NCI-H146 (cell line): ENCODE results near the gene SEMA6C.

ENCODE experiments used
- DNase-seq: peaks from one replicate; lab custom pipeline; 2025; lab: John Stamatoyannopoulos, UW

The SEMA6C gene

GRCh38 chr1:151159373-151159772 is 12.9 kb upstream of the SEMA6C start:
- no peak for DNase-seq

DNA sequence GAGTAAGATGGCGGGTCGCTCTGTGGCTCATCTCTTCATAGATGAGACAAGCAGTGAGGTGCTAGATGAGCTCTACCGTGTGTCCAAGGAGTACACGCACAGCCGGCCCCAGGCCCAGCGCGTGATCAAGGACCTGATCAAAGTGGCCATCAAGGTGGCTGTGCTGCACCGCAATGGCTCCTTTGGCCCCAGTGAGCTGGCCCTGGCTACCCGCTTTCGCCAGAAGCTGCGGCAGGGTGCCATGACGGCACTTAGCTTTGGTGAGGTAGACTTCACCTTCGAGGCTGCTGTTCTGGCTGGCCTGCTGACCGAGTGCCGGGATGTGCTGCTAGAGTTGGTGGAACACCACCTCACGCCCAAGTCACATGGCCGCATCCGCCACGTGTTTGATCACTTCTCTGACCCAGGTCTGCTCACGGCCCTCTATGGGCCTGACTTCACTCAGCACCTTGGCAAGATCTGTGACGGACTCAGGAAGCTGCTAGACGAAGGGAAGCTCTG is 12.4 kb upstream of the SEMA6C start:
- DNase-seq: no peak

GRCh38 chr1:151158326-151158725 is 11.9 kb upstream of the SEMA6C start:
- no peak for DNase-seq

GRCh38 chr1:151157067-151157531 is 10.7 kb upstream of the SEMA6C start:
- no peak for DNase-seq

GRCh38 chr1:151156515-151156819 is 10.0 kb upstream of the SEMA6C start, which contains the start of gene TNFAIP8L2:
Gene TNFAIP8L2 (plus strand): TSS chr1:151156649. CDS start chr1:151158698, 2,049 bp downstream.
- DNase-seq: no peak

DNA sequence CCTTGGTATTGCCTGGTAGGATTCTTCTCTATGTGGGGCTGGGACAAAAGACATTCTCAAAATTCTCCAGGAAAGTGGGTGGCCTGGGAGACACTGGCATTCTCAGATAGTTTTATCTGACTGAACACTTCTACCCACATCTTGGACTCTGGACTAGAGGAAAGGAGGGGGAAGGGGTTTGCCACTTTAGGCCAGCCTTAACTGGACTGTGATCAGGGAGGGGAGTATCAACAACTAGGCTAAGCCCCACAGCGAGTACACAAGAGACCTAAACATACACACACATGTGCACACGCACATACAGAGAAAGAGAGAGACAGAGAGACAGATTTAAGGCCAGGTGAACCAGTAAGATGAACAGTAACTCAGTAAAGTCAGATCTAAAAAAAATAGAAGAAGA is 1.2 kb upstream of the SEMA6C start:
- no peak for DNase-seq

GRCh38 chr1:151147132-151147503 is 687 bp upstream of the SEMA6C start:
- DNase-seq: no peak

GRCh38 chr1:151146072-151146411 is 389 bp downstream of the SEMA6C start:
- no peak for DNase-seq

DNA sequence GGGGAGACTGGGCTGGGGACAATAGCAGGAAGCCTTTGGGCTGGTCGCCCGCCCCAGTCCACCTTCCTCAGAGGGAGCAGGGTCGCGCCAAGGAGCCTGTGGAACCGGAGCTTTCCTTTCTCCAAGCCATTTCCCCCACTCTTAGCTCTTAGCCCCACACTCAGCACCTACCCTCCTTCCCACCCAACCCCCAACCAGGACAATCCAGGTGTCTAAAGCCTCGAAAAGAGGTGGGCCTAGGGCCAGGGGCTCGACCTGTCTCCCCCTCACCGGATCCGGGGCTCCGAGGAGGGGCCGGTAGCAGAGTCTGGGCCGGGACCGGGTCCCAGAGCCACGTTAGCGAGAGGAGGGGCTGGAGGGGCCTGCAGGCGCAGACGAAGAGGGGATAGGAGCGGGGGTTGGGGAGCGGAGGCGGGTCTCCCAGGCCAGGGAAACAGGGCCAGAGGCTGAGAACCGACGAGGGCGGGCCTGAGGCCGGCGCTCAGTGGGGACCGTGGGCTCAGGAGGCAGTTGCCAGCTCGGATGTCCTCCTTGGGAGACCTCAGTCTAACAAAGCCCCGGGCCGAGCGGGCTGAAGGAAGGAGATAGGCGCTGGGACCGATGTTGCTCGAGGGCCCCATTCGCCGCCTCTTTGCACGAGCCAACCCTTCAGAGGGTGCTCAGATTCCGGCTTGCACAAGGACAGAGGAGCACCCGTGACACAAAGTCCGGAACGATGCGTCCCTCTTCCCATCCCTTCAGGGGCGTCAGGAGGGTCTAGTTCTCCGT is 943 bp downstream of the SEMA6C start:
- DNase-seq: peak; percentile 10

- no peak for DNase-seq
These were observed 1.7 kb downstream of the SEMA6C start for GRCh38 chr1:151144474-151145303.

GRCh38 chr1:151143986-151144385 is 2.4 kb downstream of the SEMA6C start:
- DNase-seq: no peak

DNA sequence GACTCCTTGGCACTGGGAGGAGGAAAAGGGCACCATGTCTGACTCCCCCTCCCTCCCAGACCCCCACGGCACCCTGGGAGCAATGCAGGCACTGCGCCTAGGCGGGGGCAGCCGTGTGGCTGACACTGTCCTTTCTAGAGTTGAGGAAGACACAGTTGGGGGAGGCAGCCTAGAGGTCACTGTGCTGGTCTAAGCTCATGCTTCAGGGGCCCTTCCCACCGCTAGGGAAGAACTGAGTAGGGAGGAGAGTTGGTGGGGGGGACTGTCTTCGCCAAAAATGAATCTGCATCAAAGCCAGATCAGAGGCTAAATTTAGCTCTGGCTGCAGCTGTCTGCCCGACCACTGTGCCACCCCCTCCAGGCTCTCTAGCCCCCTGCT is 3.4 kb downstream of the SEMA6C start:
- no peak for DNase-seq

DNA sequence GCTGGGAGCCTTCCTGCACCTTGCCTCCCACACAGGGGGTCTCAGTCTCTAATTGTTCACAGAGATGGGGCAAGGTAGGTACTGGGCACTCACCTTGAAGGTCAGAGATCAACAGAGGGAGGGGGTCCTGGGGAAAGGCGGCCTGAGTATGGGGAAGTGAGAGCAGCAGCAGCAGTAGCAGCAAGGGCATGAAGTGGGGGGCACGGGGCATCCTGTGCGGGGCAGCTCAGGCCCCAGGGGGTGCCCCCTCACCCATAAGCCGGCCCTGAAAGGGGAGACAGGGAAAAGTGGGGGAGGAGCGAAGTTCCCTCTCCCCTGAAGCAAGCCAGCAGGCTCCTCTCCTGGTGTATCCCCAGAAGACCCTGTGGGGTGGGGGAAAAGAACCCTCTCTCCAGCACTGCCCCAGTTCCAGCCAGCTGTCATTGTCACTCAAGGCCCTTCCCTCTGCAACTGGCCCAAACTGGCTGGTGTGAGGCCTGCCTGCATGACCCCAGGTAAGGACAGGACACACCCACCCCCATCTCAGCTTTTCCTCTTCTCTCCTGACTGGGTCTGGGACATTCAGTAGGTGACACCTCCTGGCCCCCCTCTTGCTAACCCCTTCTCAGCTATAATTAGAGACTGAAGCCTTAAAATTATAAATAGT is 3.9 kb downstream of the SEMA6C start:
- DNase-seq: no peak

DNA sequence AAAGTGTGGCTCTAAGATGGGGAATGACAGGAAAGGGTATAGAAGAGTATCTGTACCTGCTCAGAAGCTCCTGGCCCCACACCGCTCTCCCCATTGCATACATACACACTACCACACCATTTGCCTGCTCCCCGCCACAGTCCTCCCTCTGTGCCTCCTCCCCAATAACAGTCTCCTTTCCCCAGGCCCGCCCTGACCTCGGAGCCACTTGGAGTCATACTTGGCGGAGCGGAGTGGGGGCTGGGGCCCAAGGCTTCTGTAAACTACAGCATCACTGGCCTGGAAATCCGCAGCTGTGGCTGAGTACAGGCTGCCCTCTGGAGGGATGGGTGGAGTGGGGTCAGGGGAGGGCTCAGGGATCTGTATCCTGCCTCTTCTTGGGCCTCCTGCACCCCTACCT is 8.6 kb downstream of the SEMA6C start:
- no peak for DNase-seq

DNA sequence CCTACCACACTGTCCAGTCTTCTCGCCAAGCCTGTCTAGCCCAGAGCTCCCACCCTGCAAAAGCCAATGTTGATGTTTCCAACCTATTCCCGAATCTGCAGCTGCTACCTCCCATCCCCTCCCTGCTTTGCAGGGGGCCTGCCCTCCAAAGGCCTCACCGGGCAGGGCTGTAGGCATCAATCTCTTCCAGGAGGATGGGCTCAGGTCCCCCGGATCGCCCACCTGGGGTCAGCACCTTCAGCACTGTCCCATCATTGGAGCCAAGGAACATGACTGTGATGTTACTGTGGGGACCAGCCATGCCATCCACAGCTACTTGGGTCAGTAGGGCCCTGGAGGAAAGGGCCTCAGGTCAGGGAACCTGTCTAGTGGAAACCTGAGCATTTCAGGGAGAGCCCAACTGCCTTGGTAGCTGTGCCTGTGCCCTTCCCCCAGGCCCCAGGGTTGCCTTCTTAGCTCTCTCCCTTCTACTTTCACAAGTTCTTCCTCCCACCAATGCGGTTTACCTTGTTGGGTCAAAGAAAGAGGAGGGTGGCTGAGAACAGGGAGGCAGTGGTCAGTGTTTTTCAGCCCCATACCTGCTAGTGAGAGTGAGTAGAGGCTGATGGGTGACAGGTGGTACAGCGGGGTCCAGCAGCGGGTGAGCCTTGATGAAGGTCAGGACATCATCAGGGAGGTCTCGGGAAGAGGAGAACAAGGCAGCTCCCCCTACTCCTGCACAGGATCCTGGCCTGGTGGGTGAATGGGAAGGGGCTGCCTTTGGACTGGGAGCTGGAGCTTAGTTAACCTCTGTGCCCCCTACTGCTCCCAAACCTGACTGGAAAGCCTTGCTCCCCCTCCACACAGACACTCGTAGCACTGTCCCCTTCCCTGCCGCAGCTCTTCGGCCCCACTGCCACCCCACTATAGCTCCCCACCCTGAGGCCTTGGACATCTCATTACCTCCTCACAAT is 10.7 kb downstream of the SEMA6C start:
- DNase-seq: no peak

GRCh38 chr1:151134991-151135390 is 11.4 kb downstream of the SEMA6C start:
- no peak for DNase-seq

DNA sequence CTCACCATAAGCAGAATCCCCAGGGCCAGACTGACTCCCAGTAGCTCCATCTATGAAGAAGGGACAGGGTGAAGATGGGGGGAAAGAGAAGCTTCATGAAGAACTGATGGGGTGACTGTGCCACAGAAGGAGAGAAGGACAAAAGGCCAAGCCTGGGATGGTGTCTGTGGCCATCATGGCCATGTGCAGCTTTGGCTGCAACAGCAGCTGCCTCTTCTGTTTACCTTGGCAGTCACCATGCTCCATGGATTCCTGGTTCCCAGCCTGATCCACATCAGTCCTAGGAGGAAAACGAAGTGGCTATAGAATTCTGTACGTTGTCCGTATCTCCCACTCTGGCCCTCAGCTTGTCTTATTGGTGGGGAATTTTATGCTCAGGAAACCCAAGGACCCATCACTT is 12.0 kb downstream of the SEMA6C start:
- no peak for DNase-seq

GRCh38 chr1:151133018-151133806 is 13.2 kb downstream of the SEMA6C start:
- DNase-seq: no peak

DNA sequence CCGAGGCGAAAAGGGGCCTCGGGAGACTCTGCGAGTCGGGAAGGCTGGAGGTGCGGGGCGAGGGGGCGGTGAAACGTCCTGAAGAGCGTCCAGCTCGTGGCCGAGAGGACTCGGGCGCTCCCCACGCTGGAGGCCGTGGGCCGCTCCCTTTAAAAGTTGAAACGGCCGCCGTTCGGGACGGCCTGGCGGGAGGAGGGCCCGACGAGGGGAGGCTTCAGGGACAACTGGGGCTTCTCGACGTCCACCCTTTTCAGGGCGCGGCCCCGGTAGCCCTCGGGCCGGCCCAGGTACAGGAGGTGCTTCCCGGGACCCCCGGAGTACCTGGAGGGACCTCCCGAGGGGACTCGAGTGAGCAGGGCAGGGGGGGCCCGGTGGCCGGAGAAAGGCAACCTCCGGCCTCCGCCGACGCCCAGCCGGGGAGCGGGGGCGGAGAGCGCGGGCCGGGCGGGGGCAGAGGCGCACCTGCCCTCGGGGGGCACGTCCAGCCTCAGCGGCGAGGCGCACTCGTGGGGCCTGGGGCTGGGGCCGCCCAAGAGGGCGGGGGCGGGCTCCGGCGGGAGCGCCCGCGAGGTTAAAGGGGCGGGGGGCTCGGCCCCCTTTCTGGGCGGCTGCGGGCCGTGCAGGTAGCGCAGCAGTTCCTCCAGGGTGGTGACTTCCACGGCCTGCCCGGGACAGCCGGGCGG is 14.0 kb downstream of the SEMA6C start:
- DNase-seq: no peak

GRCh38 chr1:151131701-151132334 is 14.6 kb downstream of the SEMA6C start:
- no peak for DNase-seq
